NCI-H82 treated with DMSO at 0.1 percent for 48 hours (cell line): ENCODE results near the gene PLA2G2E.
"Not testable (repeated sequence)": the region's sequence is repeated elsewhere in the genome, so short reads cannot be mapped to it uniquely, and the experiment has no call there.

ENCODE experiments used
- DNase-seq: peaks from one replicate; lab custom pipeline; 2025; ENCODE audit not compliant: unreplicated experiment; lab: John Stamatoyannopoulos, UW

The PLA2G2E gene

GRCh38 chr1:19932866-19933265, 9.4 kb upstream of the PLA2G2E start:
- no peak for DNase-seq

- DNase-seq: not testable (repeated sequence)
Observed at GRCh38 chr1:19927130-19927421, 3.7 kb upstream of the PLA2G2E start.

- no peak for DNase-seq
Observed at GRCh38 chr1:19926296-19927129, 3.1 kb upstream of the PLA2G2E start.

GRCh38 chr1:19925342-19926070, 2.1 kb upstream of the PLA2G2E start:
- DNase-seq: no peak

GRCh38 chr1:19923953-19924346, 533 bp upstream of the PLA2G2E start:
- DNase-seq: no peak

- no peak for DNase-seq
Observed at GRCh38 chr1:19922015-19922688, 1.3 kb downstream of the PLA2G2E start.

- no peak for DNase-seq
Observed at GRCh38 chr1:19921310-19921709, 2.1 kb downstream of the PLA2G2E start.

- no peak for DNase-seq
Observed at GRCh38 chr1:19920132-19920710, 3.2 kb downstream of the PLA2G2E start.

GRCh38 chr1:19918057-19918456, 5.4 kb downstream of the PLA2G2E start:
- peak; percentile 46 for DNase-seq

- DNase-seq: no peak
Observed at GRCh38 chr1:19910650-19911049, 12.8 kb downstream of the PLA2G2E start.

- DNase-seq: no peak
Observed at GRCh38 chr1:19909971-19910370, 13.4 kb downstream of the PLA2G2E start.

- no peak for DNase-seq
Observed at GRCh38 chr1:19909392-19909791, 14.0 kb downstream of the PLA2G2E start.

GRCh38 chr1:19907456-19907855, 16.0 kb downstream of the PLA2G2E start:
- no peak for DNase-seq

GRCh38 chr1:19903621-19904020, 19.8 kb downstream of the PLA2G2E start:
- DNase-seq: no peak

- no peak for DNase-seq
Observed at GRCh38 chr1:19901653-19902052, 21.8 kb downstream of the PLA2G2E start.

- DNase-seq: no peak
Observed at GRCh38 chr1:19894218-19894617, 29.2 kb downstream of the PLA2G2E start.

- DNase-seq: no peak
Observed at GRCh38 chr1:19893687-19894086, 29.7 kb downstream of the PLA2G2E start.

- no peak for DNase-seq
Observed at GRCh38 chr1:19892628-19893168, 30.7 kb downstream of the PLA2G2E start.

GRCh38 chr1:19892129-19892528, 31.3 kb downstream of the PLA2G2E start:
- no peak for DNase-seq

- no peak for DNase-seq
Observed at GRCh38 chr1:19889656-19890055, 33.8 kb downstream of the PLA2G2E start.

GRCh38 chr1:19888112-19888511, 35.3 kb downstream of the PLA2G2E start:
- DNase-seq: no peak
